Spleen (tissue), 7 donors: ENCODE data around the gene MYO3B.

ENCODE experiments used
- CTCF ChIP-seq, 11 experiments: fragments of 200-600 bp in 7 of 11; fragments of 450-650 bp in 4 of 11; sonication (generic) in 4 of 11; IDR thresholded peaks in 8 of 11; conservative IDR thresholded peaks in 3 of 11; 1 replicate in 7 of 11; 2 replicates in 4 of 11; pipeline versions ENCODE4 v1.4.0 to v1.8.0; 2016 to 2021; ENCODE audit warnings: antibody characterized with exemption in 11 of 11, inconsistent platforms in 4 of 11, mild to moderate bottlenecking in 1 of 11
- POLR2A ChIP-seq, 3 donors: fragments of 450-650 bp; IDR thresholded peaks; one replicate each; pipeline ENCODE4 v1.5.1; 2017; ENCODE audit warnings: antibody characterized with exemption in 3 of 3, mild to moderate bottlenecking in 1 of 3
- POLR2AphosphoS5 ChIP-seq, 3 donors: sonication (generic); formaldehyde crosslinking; IDR thresholded peaks; one replicate each; pipeline ENCODE4 v1.5.1; 2017; ENCODE audit warnings: antibody characterized with exemption in 3 of 3
- donor health status: DM: no; HTN: no; CAD: no; lungs with moderate emphysema.
- donor health status: DM: no; HTN: no; CAD: no.
- donor health status: DM: no; HTN: no; CAD: no.

GRCh38 chr2:170495896-170496295 lies 317.9 kb downstream of the MYO3B start:
- no peak for TF ChIP-seq CTCF (IDR thresholded peaks at IDR 0.05 in 8 of 11, conservative IDR thresholded peaks at IDR 0.05 in 3 of 11)
- no peak for TF ChIP-seq POLR2A (IDR thresholded peaks at IDR 0.05)
- no peak for TF ChIP-seq POLR2AphosphoS5 (IDR thresholded peaks at IDR 0.05)
